Mucosa of descending colon (tissue), 3 donors: Measurements from ENCODE around the gene RUNX1. TPM values are rescaled to one million over a fixed set of nuclear protein-coding genes. Genes with fewer than 3 reads are reported as not detected.

ENCODE experiments used
- ATAC-seq: fragments of 200-7000 bp; cut with Tn5 transposase; one replicate; pipeline ENCODE4 v1.9.1; 2020; ENCODE audit warnings: mild to moderate bottlenecking, moderate library complexity
- DNase-seq, 3 donors: peaks; one replicate each; pipeline ENCODE4 v3.0.0-alpha.2; 2020
- H3K36me3 ChIP-seq: fragments of 200-600 bp; one replicate; pipeline ENCODE4 v1.8.0; 2021; ENCODE audit warnings: low read depth, mild to moderate bottlenecking
- H3K4me1 ChIP-seq: fragments of 200-600 bp; one replicate; pipeline ENCODE4 v1.8.0; 2021; ENCODE audit warnings: low read depth, mild to moderate bottlenecking
- H3K4me3 ChIP-seq: fragments of 200-600 bp; one replicate; pipeline ENCODE4 v1.8.0; 2021; ENCODE audit warnings: mild to moderate bottlenecking
- H3K9me3 ChIP-seq: fragments of 200-600 bp; one replicate; pipeline ENCODE4 v1.8.0; 2021; ENCODE audit warnings: mild to moderate bottlenecking
- intact Hi-C, 2 donors: fragments of 100-400 bp; cut with DNase I in 1 of 2; cut with micrococcal nuclease in 1 of 2; formaldehyde crosslinking; loops; one replicate each; pipeline versions ENCODE4 v1.11.0 to v1.11.1; 2022; cut with DNase I, micrococcal nuclease
- total RNA-seq, 3 donors: library from RNA; stranded (reverse); fragmentation: NEBNext Ultra II Directional in 2 of 3; extraction: Animal tissue kit (Norgen Biotek cat#: 25700) in 2 of 3; gene quantifications; one replicate each; pipeline versions ENCODE4 v1.2.1 to v1.2.4, GENCODE V29; 2021 to 2023
- TF ChIP-seq, protein P1 (sequence below): fragments of 200-600 bp; IDR thresholded peaks from one replicate; pipeline ENCODE4 v1.8.0; 2022; ENCODE audit warnings: antibody characterized with exemption, mild to moderate bottlenecking
- donor health status: DM: no; HTN: no; CAD: no; lungs with moderate emphysema.
- donor health status: DM: no; HTN: no; CAD: no.
- donor health status: DM: no; HTN: yes; CAD: no.

Gene RUNX1
- total RNA-seq, 3 donors from 2014 or later: 16.5 to 29.4 (median 24.0) TPM

DNA sequence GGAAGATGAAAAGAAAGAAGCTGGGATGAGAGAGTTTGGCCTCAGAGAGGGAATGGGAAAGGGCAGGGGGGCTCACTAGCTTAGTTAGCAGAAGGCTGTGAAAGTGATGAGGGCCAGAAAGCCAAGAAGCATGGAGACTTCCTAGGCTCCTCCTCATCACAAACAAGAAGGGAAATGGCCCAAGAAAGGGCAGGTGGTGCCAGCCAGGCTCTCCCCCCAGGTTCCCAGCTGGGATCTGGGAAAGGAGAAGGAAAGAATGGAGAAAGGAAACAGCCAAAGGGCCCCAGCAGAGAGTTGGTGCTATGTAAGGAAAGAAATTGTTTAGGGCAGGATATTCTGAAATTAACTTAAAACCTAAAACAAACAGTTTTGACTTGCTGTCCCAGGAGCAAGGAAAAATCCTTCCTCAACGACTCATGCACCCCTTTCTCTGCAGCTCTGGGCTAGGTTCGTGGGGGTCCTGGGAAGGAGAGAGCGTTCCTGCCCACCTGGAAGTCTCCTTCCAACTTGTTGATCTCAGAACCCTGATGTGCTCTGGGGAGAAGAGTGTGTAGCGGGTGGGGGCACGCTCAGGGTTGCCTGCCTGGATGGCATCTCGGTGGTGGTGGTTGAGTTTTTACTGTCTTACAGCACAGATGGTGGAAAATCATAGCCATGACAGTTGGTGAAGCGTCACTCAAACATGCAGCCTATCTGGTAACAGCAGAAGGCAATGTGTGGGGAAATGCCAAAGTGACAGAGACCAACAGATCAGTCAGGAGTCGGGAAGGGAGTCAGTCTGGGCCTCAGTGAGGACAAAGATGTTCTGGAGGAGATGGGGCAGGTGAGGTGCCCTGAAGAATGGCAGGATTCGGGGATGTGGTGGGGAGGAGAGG, 233.0 kb downstream of the RUNX1 start:
- ATAC-seq (no peak), DNase-seq (no peak)
- H3K4me3 ChIP-seq: no peak overlapping the region
- H3K36me3 ChIP-seq: no peaks in the 10 kb centered on the region
- peaks cover 23% of the 10 kb centered on the region for H3K4me1 ChIP-seq
- H3K9me3 ChIP-seq: no peaks in the 10 kb centered on the region
- TF ChIP-seq, protein P1, sequence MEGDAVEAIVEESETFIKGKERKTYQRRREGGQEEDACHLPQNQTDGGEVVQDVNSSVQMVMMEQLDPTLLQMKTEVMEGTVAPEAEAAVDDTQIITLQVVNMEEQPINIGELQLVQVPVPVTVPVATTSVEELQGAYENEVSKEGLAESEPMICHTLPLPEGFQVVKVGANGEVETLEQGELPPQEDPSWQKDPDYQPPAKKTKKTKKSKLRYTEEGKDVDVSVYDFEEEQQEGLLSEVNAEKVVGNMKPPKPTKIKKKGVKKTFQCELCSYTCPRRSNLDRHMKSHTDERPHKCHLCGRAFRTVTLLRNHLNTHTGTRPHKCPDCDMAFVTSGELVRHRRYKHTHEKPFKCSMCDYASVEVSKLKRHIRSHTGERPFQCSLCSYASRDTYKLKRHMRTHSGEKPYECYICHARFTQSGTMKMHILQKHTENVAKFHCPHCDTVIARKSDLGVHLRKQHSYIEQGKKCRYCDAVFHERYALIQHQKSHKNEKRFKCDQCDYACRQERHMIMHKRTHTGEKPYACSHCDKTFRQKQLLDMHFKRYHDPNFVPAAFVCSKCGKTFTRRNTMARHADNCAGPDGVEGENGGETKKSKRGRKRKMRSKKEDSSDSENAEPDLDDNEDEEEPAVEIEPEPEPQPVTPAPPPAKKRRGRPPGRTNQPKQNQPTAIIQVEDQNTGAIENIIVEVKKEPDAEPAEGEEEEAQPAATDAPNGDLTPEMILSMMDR: no peak
- intact Hi-C loops: no loop called here

DNA sequence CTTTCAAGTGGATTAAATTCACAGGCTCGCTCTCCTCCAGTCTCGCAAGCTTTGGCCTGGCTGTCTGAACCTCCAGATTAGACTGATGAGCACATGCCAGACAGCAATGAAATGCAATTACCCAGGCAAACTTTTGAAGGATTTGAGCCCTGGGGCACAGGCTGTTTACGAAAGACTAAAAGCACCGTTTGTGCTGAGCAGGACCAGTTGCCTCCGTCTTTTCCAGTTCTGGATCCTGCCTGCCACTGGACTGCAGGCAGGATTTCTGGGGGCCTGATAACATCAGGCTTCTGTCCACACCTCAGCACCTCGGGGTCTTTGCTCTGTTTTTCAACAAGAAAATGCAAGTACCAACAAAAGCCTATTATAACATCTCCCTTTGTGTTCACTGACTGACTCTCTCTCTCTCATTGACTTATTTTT, 234.6 kb downstream of the RUNX1 start:
- Histone ChIP-seq H3K9me3 (no peaks in the 10 kb centered on the region), H3K36me3 (no peaks in the 10 kb centered on the region), H3K4me1 (peaks cover 23% of the 10 kb centered on the region), H3K4me3 (no peak overlapping the region)
- no peak for DNase-seq
- TF ChIP-seq, protein P1: no peak
- no peak for ATAC-seq
- intact Hi-C loops: no loop called here

DNA sequence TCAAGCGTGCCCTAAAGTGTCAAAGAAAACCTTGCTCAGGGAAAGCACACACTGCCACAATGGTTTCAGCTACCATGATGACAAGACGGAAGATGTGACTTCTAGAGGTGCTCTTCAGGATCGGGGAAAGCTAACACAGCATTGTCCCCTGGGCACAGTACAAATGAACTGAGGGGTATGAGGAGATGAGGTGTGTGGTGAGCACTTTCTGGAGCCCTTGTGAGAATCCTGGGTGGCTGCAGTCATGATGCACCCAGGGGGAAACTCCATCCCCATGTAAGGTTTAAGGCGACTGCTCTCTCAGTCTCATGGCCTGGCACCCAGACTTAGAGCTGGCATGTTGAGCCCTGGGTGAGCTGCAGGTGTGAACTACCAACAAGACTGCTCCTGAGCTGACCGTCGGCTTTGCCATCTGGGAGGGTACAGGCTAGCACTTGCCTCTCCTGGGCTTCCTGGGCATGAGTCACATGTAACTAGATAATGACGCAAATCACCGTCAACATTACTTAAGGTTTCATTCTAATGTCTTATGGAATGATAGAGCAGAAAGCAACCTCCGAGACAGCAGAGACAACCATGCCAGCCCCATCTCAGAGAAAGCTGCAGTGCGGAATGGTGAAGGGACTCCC, 235.7 kb downstream of the RUNX1 start:
- no peak for ATAC-seq
- intact Hi-C loops: no loop called here
- Histone ChIP-seq H3K9me3 (no peaks in the 10 kb centered on the region), H3K4me1 (peaks cover 17% of the 10 kb centered on the region), H3K4me3 (no peak overlapping the region), H3K36me3 (no peaks in the 10 kb centered on the region)
- DNase-seq: peak in 1 of 3 donors; percentile 42
- TF ChIP-seq, protein P1: no peak

DNA sequence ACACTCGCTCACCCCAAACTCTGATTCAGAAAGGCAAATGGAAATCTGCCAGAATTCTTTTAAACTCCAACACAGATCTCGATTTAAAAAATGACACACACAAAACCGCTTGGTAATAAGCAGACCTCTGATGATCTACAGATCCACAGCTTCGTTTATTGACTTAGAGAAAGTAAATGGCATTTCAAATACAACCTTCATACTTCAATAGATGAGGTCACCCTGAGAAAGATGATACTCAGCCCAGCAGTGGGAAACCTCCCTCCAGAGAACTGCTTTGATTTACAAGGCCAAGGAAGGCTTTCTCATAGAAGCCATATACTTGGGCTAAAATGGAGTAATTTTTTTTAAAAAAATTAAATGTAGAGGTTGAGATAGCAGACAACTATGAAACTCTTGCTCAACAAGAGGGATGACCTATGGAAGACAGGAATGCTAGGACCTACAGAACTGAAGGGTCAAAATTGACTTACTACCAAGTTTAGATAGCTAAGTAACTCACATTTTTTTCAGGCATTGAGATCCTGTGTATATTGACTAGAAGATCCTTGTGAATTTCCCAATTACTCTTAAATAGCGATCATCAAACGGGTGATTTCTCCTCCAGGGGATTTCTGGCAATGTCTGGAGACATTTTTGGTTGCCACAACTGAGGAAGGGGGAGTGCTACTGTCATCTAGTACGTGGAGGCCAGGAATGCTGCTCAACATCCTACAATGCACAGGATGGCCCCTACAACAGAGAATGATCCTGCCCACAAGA, 236.4 kb downstream of the RUNX1 start:
- ATAC-seq: no peak
- TF ChIP-seq, protein P1: no peak
- H3K4me3 ChIP-seq: no peak overlapping the region
- peaks cover 15% of the 10 kb centered on the region for H3K4me1 ChIP-seq
- H3K36me3 ChIP-seq: no peaks in the 10 kb centered on the region
- no peaks in the 10 kb centered on the region for H3K9me3 ChIP-seq
- intact Hi-C loops: no loop called here
- DNase-seq: no peak

DNA sequence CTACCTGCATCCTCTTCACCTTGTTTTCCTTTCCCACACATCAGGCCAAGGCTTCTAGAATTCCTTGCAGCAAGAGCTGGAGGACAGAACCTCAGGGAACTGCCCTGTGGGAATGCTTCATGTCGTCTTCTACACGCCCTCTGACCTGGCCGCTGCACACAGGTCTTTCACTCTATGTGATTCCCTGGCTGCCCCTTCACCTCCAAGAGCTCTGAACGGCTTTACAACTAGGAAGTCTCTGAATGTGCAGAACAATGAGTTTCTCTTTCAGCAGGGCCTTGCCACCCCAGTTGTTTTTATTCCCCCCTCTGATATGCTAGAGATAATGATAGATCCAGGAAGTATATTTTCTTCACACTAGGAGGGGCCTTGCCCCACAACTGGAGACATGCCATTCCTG, 237.7 kb downstream of the RUNX1 start:
- H3K4me1 ChIP-seq: peaks cover 13% of the 10 kb centered on the region
- H3K9me3 ChIP-seq: no peaks in the 10 kb centered on the region
- intact Hi-C loops: no loop called here
- TF ChIP-seq, protein P1: no peak
- DNase-seq: no peak
- H3K4me3 ChIP-seq: no peak overlapping the region
- no peaks in the 10 kb centered on the region for H3K36me3 ChIP-seq
- ATAC-seq: peak; percentile 74
